Endodermal cell (in vitro differentiated cells): Measurements from ENCODE around the gene YIPF3. TPM values are rescaled to one million over a fixed set of nuclear protein-coding genes. Genes with fewer than 3 reads are reported as not detected.

Experiments
- DNase-seq: peaks from one replicate; pipeline ENCODE4 v3.0.0-alpha.2; 2017
- H3K27ac ChIP-seq: 2 replicates; pipeline ENCODE4 v1.5.1; 2013; ENCODE audit warnings: mild to moderate bottlenecking, low read depth, low read length, moderate library complexity
- H3K27me3 ChIP-seq: 2 replicates; pipeline ENCODE4 v1.6.1; 2013; ENCODE audit warnings: mild to moderate bottlenecking, low read length, moderate library complexity; ENCODE audit not compliant: insufficient read depth, control insufficient read depth, poor library complexity, severe bottlenecking
- H3K36me3 ChIP-seq: 2 replicates; pipeline ENCODE4 v1.7.0; 2013; ENCODE audit warnings: mild to moderate bottlenecking, low read length, moderate library complexity; ENCODE audit not compliant: control insufficient read depth, insufficient read depth
- H3K4me1 ChIP-seq: one replicate; pipeline ENCODE4 v1.7.0; 2013; ENCODE audit warnings: low read length; ENCODE audit not compliant: control insufficient read depth, insufficient read depth
- H3K4me3 ChIP-seq: 2 replicates; pipeline ENCODE4 v1.5.1; 2013; ENCODE audit warnings: mild to moderate bottlenecking, low read length, moderate library complexity
- H3K9ac ChIP-seq: 2 replicates; pipeline ENCODE4 v1.6.1; 2013; ENCODE audit warnings: mild to moderate bottlenecking, low read length, moderate library complexity; ENCODE audit not compliant: poor library complexity, severe bottlenecking; ENCODE audit errors: extremely low read depth
- H3K9me3 ChIP-seq: 2 replicates; pipeline ENCODE4 v1.6.1; 2013; ENCODE audit warnings: mild to moderate bottlenecking, low read length, moderate library complexity; ENCODE audit not compliant: control insufficient read depth
- H3K27ac Mint-ChIP-seq: 2 replicates; pipeline ENCODE4 v1.8.0; 2020; ENCODE audit warnings: mixed read lengths
- H3K27me3 Mint-ChIP-seq: 2 replicates; pipeline ENCODE4 v1.8.0; 2021; ENCODE audit warnings: mild to moderate bottlenecking, mixed read lengths; ENCODE audit not compliant: insufficient read depth
- H3K36me3 Mint-ChIP-seq: 2 replicates; pipeline ENCODE4 v1.8.0; 2020; ENCODE audit warnings: low read depth, mixed read lengths
- H3K4me1 Mint-ChIP-seq: 2 replicates; pipeline ENCODE4 v1.8.0; 2020; ENCODE audit warnings: mixed read lengths
- H3K4me3 Mint-ChIP-seq: 2 replicates; pipeline ENCODE4 v1.8.0; 2020; ENCODE audit warnings: mild to moderate bottlenecking, moderate library complexity, mixed read lengths
- H3K9me3 Mint-ChIP-seq: 2 replicates; pipeline ENCODE4 v1.8.0; 2020; ENCODE audit warnings: mild to moderate bottlenecking, mixed read lengths
- CTCF ChIP-seq: fragments of 200-600 bp; sonication (generic); conservative IDR thresholded peaks from 2 replicates; pipeline ENCODE4 v1.5.0; 2021; ENCODE audit warnings: antibody characterized with exemption, mild to moderate bottlenecking
- WGBS, 2 experiments: methylation state at CpG; one replicate each; pipeline versions ENCODE4 v1.1.5 to v1.1.7; 2013; ENCODE audit warnings: missing lambda C conversion rate in 2 of 2, mixed read lengths in 1 of 2; ENCODE audit not compliant: insufficient coverage in 1 of 2, insufficient read length in 1 of 2; 5-methylcytosine and 5-hydroxymethylcytosine counted together
- total RNA-seq, 2 donors: library from RNA; stranded (reverse); fragmentation: NEBNext Ultra II Directional in 1 of 2; extraction: Animal tissue kit (Norgen Biotek cat#: 25700) in 1 of 2; gene quantifications; 2 replicates in 1 of 2; 3 replicates in 1 of 2; pipeline ENCODE4 v1.2.1, GENCODE V29; 2021

Gene YIPF3
- total RNA-seq, 2 donors from 2014 or later = 87.7 to 103 TPM

- H3K27me3 Mint-ChIP-seq = no peaks in the 10 kb centered on the region
- Histone ChIP-seq H3K27ac (no peak overlapping the region), H3K9ac (no peak overlapping the region), H3K27me3 (no peaks in the 10 kb centered on the region), H3K4me1 (no peaks in the 10 kb centered on the region), H3K36me3 (peaks cover 43% of the 10 kb centered on the region), H3K4me3 (no peak overlapping the region), H3K9me3 (no peaks in the 10 kb centered on the region)
- peaks cover 45% of the 10 kb centered on the region for H3K36me3 Mint-ChIP-seq
- no peak for DNase-seq
- no peak overlapping the region for H3K4me3 Mint-ChIP-seq
- no peaks in the 10 kb centered on the region for H3K9me3 Mint-ChIP-seq
- peaks cover 13% of the 10 kb centered on the region for H3K4me1 Mint-ChIP-seq
- WGBS, 2 experiments = 94 to 97% methylated on average over 6 to 12 of the region's 12 CpGs
- H3K27ac Mint-ChIP-seq = no peak overlapping the region
- no peak for TF ChIP-seq CTCF
Measured at GRCh38 chr6:43497689-43498088, 19.0 kb downstream of the YIPF3 start.

GRCh38 chr6:43497129-43497396 is 19.7 kb downstream of the YIPF3 start:
- H3K36me3 ChIP-seq = peaks cover 38% of the 10 kb centered on the region
- H3K4me1 ChIP-seq = no peaks in the 10 kb centered on the region
- Mint-ChIP-seq H3K36me3 (peaks cover 39% of the 10 kb centered on the region), H3K4me1 (peaks cover 17% of the 10 kb centered on the region), H3K4me3 (no peak overlapping the region), H3K27ac (no peak overlapping the region), H3K27me3 (no peaks in the 10 kb centered on the region), H3K9me3 (no peaks in the 10 kb centered on the region)
- TF ChIP-seq CTCF = no peak
- no peak overlapping the region for H3K9ac ChIP-seq
- H3K27ac ChIP-seq = no peak overlapping the region
- 93 to 100% methylated on average over 3 to 6 of the region's 6 CpGs for WGBS, 2 experiments
- H3K27me3 ChIP-seq = no peaks in the 10 kb centered on the region
- no peak for DNase-seq
- no peak overlapping the region for H3K4me3 ChIP-seq
- H3K9me3 ChIP-seq = no peaks in the 10 kb centered on the region

GRCh38 chr6:43496370-43497128 is 20.2 kb downstream of the YIPF3 start:
- no peaks in the 10 kb centered on the region for H3K9me3 Mint-ChIP-seq
- DNase-seq = peak; percentile 85
- peak overlapping the region; percentile 78 for H3K27ac Mint-ChIP-seq
- H3K9ac ChIP-seq = no peak overlapping the region
- no peak overlapping the region for H3K4me3 ChIP-seq
- whole genome bisulfite sequencing, 2 experiments = 63 to 69% methylated on average over 6 to 18 of the region's 18 CpGs
- H3K36me3 ChIP-seq = peaks cover 38% of the 10 kb centered on the region
- no peak overlapping the region for H3K4me3 Mint-ChIP-seq
- peaks cover 34% of the 10 kb centered on the region for H3K36me3 Mint-ChIP-seq
- H3K9me3 ChIP-seq = no peaks in the 10 kb centered on the region
- no peak overlapping the region for H3K27ac ChIP-seq
- H3K27me3 Mint-ChIP-seq = no peaks in the 10 kb centered on the region
- no peaks in the 10 kb centered on the region for H3K27me3 ChIP-seq
- H3K4me1 Mint-ChIP-seq = peaks cover 17% of the 10 kb centered on the region
- peak; percentile 76 for TF ChIP-seq CTCF
- no peaks in the 10 kb centered on the region for H3K4me1 ChIP-seq
